Thyroid gland (tissue), 4 donors: ENCODE results near the gene ZNF518A.

ENCODE experiments used
- POLR2A ChIP-seq, 2 donors: fragments of 450-650 bp; IDR thresholded peaks; one replicate each; pipeline ENCODE4 v1.6.1; 2017; ENCODE audit warnings: antibody characterized with exemption in 2 of 2, mild to moderate bottlenecking in 2 of 2, moderate library complexity in 1 of 2
- TF ChIP-seq, protein P1 (sequence below), 6 experiments: fragments of 200-600 bp in 3 of 6; fragments of 450-650 bp in 3 of 6; sonication (generic) in 3 of 6; IDR thresholded peaks; one replicate each; pipeline ENCODE4 v1.5.1; 2016 to 2019; ENCODE audit warnings: antibody characterized with exemption in 6 of 6, mild to moderate bottlenecking in 2 of 6, inconsistent platforms in 1 of 6, moderate library complexity in 1 of 6

DNA sequence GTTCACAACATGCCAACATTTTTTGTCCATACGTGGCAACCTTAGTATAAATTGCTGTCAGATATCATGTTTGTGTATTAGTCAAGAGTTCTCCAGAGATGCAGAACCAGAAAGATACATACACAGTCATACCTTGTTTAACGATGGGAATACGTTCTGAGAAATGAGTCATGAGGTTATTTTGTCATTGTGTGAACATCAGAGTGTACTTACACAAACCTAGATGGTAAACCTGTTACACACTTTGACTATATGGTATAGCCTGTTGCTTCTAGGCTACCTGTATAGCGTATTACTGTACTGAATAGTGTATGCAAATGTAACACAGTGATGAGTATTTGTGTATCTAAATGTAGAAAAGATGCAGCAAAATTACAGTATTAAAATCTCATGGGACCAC lies 22.3 kb downstream of the ZNF518A start:
- no peak for TF ChIP-seq POLR2A (IDR thresholded peaks at IDR 0.05)
- TF ChIP-seq, protein P1, sequence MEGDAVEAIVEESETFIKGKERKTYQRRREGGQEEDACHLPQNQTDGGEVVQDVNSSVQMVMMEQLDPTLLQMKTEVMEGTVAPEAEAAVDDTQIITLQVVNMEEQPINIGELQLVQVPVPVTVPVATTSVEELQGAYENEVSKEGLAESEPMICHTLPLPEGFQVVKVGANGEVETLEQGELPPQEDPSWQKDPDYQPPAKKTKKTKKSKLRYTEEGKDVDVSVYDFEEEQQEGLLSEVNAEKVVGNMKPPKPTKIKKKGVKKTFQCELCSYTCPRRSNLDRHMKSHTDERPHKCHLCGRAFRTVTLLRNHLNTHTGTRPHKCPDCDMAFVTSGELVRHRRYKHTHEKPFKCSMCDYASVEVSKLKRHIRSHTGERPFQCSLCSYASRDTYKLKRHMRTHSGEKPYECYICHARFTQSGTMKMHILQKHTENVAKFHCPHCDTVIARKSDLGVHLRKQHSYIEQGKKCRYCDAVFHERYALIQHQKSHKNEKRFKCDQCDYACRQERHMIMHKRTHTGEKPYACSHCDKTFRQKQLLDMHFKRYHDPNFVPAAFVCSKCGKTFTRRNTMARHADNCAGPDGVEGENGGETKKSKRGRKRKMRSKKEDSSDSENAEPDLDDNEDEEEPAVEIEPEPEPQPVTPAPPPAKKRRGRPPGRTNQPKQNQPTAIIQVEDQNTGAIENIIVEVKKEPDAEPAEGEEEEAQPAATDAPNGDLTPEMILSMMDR (IDR thresholded peaks at IDR 0.05), result no peak
